VCaP (cell line): Measurements from ENCODE around the gene SLC24A3.
A peak's percentile ranks its signal among the peaks of the same experiment; 100 is the strongest.

Experiments used
- H3K27ac ChIP-seq: fragments of 450-650 bp; 2 replicates; pipeline ENCODE4 v1.5.1; 2017
- CTCF ChIP-seq: fragments of 450-650 bp; conservative IDR thresholded peaks from 2 replicates; pipeline ENCODE4 v1.5.1; 2017; ENCODE audit warnings: mild to moderate bottlenecking, moderate library complexity

The SLC24A3 gene

GRCh38 chr20:19683188-19683587 is 470.7 kb downstream of the SLC24A3 start:
- no peak overlapping the region for H3K27ac ChIP-seq
- TF ChIP-seq CTCF = no peak

- no peak for TF ChIP-seq CTCF
Observed at GRCh38 chr20:19683822-19684221, 471.4 kb downstream of the SLC24A3 start.

GRCh38 chr20:19688031-19688806 is 475.8 kb downstream of the SLC24A3 start:
- peak; percentile 89 for TF ChIP-seq CTCF
- H3K27ac ChIP-seq = no peak overlapping the region

More at GRCh38 chr20:19683822-19684221, 471.4 kb downstream of the SLC24A3 start:
- H3K27ac ChIP-seq = no peak overlapping the region

- no peak overlapping the region for H3K27ac ChIP-seq
- no peak for TF ChIP-seq CTCF
Observed at GRCh38 chr20:19690462-19690861, 478.0 kb downstream of the SLC24A3 start.

- H3K27ac ChIP-seq = no peak overlapping the region
- no peak for TF ChIP-seq CTCF
Observed at GRCh38 chr20:19691125-19691524, 478.7 kb downstream of the SLC24A3 start.

- TF ChIP-seq CTCF = no peak
- no peak overlapping the region for H3K27ac ChIP-seq
Observed at GRCh38 chr20:19692100-19692499, 479.7 kb downstream of the SLC24A3 start.

- peak overlapping the region; percentile 19; the same call in 1 of the 2 replicates for H3K27ac ChIP-seq
- peak; percentile 95 for TF ChIP-seq CTCF
Observed at GRCh38 chr20:19692685-19693119, 480.3 kb downstream of the SLC24A3 start.
